T-helper 2 cell (primary cell): Measurements from ENCODE around the gene ANKRD6.

Source experiments
- DNase-seq, 5 experiments: peaks; one replicate each; pipeline versions ENCODE4 v3.0.0 to v3.0.0-alpha.2; 2012 to 2022

The ANKRD6 gene

GRCh38 chr6:89475101-89475500, 42.1 kb downstream of the ANKRD6 start:
- DNase-seq, result no peak

GRCh38 chr6:89475634-89476033, 42.7 kb downstream of the ANKRD6 start:
- peak in 2 of 5 experiments; percentile 9 to 66 for DNase-seq

- DNase-seq, result no peak
Measured at GRCh38 chr6:89479897-89480296, 46.9 kb downstream of the ANKRD6 start.

GRCh38 chr6:89481695-89482094, 48.7 kb downstream of the ANKRD6 start:
- DNase-seq, result no peak

- no peak for DNase-seq
Measured at GRCh38 chr6:89482126-89482525, 49.2 kb downstream of the ANKRD6 start.

- no peak for DNase-seq
Measured at GRCh38 chr6:89483111-89483720, 50.3 kb downstream of the ANKRD6 start.

GRCh38 chr6:89485320-89485719, 52.4 kb downstream of the ANKRD6 start:
- no peak for DNase-seq

GRCh38 chr6:89487864-89488263, 54.9 kb downstream of the ANKRD6 start:
- no peak for DNase-seq

GRCh38 chr6:89488438-89488837, 55.5 kb downstream of the ANKRD6 start:
- no peak for DNase-seq

GRCh38 chr6:89489078-89489477, 56.1 kb downstream of the ANKRD6 start:
- no peak for DNase-seq

- DNase-seq, result no peak
Measured at GRCh38 chr6:89492025-89492640, 59.2 kb downstream of the ANKRD6 start.

GRCh38 chr6:89494131-89494793, 61.3 kb downstream of the ANKRD6 start:
- DNase-seq, result peak in 1 of 5 experiments; percentile 12

GRCh38 chr6:89495961-89496535, 63.1 kb downstream of the ANKRD6 start:
- no peak for DNase-seq

- DNase-seq, result no peak
Measured at GRCh38 chr6:89500611-89501010, 67.7 kb downstream of the ANKRD6 start.

- DNase-seq, result no peak
Measured at GRCh38 chr6:89501222-89501621, 68.3 kb downstream of the ANKRD6 start.

- DNase-seq, result no peak
Measured at GRCh38 chr6:89501753-89502152, 68.8 kb downstream of the ANKRD6 start.

- DNase-seq, result no peak
Measured at GRCh38 chr6:89503641-89504040, 70.7 kb downstream of the ANKRD6 start.

- DNase-seq, result no peak
Measured at GRCh38 chr6:89505847-89506246, 72.9 kb downstream of the ANKRD6 start.

GRCh38 chr6:89506716-89507617, 74.0 kb downstream of the ANKRD6 start:
- no peak for DNase-seq

- DNase-seq, result no peak
Measured at GRCh38 chr6:89508755-89509563, 76.0 kb downstream of the ANKRD6 start.

GRCh38 chr6:89509777-89510281, 76.9 kb downstream of the ANKRD6 start:
- DNase-seq, result no peak

- DNase-seq, result no peak
Measured at GRCh38 chr6:89510393-89510792, 77.4 kb downstream of the ANKRD6 start.
